ENCODE measurements around the gene RNF6. TPM values are rescaled to one million over a fixed set of nuclear protein-coding genes. Genes with fewer than 3 reads are reported as not detected.

Gene RNF6
- total RNA-seq, 1 donor from 2014 or later: 19.7 TPM

DNA sequence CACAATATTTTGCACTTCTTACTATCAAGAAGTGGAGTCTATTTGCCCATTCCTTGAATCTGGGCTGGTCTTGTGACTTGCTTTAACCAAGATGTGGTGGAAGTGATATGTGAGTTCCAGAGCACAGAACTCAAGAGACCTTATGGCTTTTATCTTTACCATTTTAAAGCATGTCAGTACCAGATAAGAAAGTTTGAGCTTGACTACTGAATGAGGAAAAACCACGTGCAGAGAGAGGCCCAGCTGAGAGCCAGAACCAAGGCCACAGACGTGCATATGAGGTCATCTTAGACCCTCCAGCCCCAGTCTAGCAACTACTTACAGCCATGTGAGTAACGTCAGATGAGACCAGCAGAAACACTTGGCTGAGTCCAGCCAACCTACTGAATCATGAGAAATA is 25.5 kb upstream of the RNF6 start:
- H3K4me3 ChIP-seq (ENCODE audit: low read depth, low read length): no peak overlapping the region
- TF ChIP-seq, protein P1, sequence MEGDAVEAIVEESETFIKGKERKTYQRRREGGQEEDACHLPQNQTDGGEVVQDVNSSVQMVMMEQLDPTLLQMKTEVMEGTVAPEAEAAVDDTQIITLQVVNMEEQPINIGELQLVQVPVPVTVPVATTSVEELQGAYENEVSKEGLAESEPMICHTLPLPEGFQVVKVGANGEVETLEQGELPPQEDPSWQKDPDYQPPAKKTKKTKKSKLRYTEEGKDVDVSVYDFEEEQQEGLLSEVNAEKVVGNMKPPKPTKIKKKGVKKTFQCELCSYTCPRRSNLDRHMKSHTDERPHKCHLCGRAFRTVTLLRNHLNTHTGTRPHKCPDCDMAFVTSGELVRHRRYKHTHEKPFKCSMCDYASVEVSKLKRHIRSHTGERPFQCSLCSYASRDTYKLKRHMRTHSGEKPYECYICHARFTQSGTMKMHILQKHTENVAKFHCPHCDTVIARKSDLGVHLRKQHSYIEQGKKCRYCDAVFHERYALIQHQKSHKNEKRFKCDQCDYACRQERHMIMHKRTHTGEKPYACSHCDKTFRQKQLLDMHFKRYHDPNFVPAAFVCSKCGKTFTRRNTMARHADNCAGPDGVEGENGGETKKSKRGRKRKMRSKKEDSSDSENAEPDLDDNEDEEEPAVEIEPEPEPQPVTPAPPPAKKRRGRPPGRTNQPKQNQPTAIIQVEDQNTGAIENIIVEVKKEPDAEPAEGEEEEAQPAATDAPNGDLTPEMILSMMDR (conservative IDR thresholded peaks at IDR 0.05; ENCODE audit: low read depth, low read length): no peak
- DNase-seq (ENCODE audit: low read depth): no peak

- TF ChIP-seq, protein P1 (conservative IDR thresholded peaks at IDR 0.05; ENCODE audit: low read depth, low read length): no peak
- H3K4me3 ChIP-seq (ENCODE audit: low read depth, low read length): no peak overlapping the region
- DNase-seq (ENCODE audit: low read depth): no peak
Observed at GRCh38 chr13:26247011-26247410, 24.9 kb upstream of the RNF6 start.

DNA sequence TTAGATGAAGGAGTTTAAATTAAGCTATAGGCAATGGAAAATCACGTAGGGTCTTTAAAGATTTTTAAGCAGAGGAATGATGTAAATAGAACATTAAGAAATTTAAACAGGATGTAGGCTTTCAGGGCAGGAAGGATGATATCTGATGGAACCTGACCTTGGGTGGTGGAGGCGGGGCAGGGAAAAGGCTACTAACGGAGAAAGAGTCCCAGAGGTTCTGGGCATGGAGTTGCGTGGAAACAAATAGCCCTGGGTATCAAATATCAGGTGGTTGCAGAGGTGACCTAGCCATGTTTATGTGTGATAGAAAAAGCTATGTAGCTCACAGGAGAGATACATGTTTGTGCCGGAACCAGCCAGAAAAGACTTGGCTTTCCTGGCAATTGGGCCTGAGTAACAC is 24.0 kb upstream of the RNF6 start:
- TF ChIP-seq, protein P1 (conservative IDR thresholded peaks at IDR 0.05; ENCODE audit: low read depth, low read length): no peak
- no peak for DNase-seq (ENCODE audit: low read depth)
- H3K4me3 ChIP-seq (ENCODE audit: low read depth, low read length): no peak overlapping the region

GRCh38 chr13:26236296-26236695 is 14.2 kb upstream of the RNF6 start:
- H3K4me3 ChIP-seq (ENCODE audit: low read depth, low read length): no peak overlapping the region
- TF ChIP-seq, protein P1 (conservative IDR thresholded peaks at IDR 0.05; ENCODE audit: low read depth, low read length): no peak
- no peak for DNase-seq (ENCODE audit: low read depth)

DNA sequence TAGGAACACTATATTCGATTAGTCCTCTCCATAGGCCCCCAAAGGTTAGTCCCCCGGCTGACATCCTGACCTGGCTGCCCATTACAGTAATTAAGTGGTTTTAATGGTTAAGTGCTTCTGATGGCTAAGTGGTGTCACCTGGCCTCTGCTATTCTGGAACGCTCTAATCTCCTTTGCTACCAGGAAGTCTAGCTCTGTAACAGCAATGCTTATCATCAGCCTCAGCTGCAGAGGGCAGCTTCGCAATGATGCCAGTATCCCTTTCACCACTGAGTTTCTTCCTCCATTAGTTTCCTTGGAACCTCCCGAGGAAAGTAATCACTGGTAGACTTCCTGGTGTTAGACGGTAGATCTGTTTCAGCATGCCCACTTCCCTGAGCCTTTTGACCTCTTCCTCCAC is 8.6 kb upstream of the RNF6 start:
- no peak for DNase-seq (ENCODE audit: low read depth)
- H3K4me3 ChIP-seq (ENCODE audit: low read depth, low read length): no peak overlapping the region
- TF ChIP-seq, protein P1 (conservative IDR thresholded peaks at IDR 0.05; ENCODE audit: low read depth, low read length): no peak

GRCh38 chr13:26229080-26229615 is 7.0 kb upstream of the RNF6 start:
- TF ChIP-seq, protein P1 (conservative IDR thresholded peaks at IDR 0.05; ENCODE audit: low read depth, low read length): no peak
- no peak for DNase-seq (ENCODE audit: low read depth)
- no peak overlapping the region for H3K4me3 ChIP-seq (ENCODE audit: low read depth, low read length)

DNA sequence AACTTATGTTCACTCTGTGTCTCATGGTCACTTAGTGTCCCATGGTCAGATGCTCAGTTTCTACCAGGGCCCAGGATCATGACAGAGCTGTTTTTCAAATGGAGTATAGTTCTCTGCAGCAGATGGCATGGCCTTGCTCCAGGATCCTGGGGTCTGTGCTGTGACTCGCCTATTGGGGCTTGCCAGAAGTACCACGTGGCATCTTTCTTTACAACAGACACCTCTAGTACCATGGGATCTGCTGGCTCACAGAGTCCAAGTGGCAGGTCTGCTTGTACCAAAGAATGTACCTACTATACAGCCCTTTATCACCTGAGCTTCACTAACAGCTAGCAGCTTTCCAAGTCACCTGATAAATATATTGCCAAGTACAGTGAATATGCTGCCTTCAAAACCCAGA is 6.0 kb upstream of the RNF6 start:
- no peak overlapping the region for H3K4me3 ChIP-seq (ENCODE audit: low read depth, low read length)
- TF ChIP-seq, protein P1 (conservative IDR thresholded peaks at IDR 0.05; ENCODE audit: low read depth, low read length): no peak
- DNase-seq (ENCODE audit: low read depth): no peak

Data from epithelial cell of proximal tubule (primary cell).